Heart left ventricle (tissue), 16 donors: ENCODE results near the gene GLIS2. TPM values are rescaled to one million over a fixed set of nuclear protein-coding genes. Genes with fewer than 3 reads are reported as not detected.

Experiments used
- ATAC-seq, 4 donors: fragments of 200-7000 bp; cut with Tn5 transposase; one replicate each; pipeline ENCODE4 v1.9.1; 2020 to 2022; ENCODE audit warnings: moderate library complexity in 4 of 4, mild to moderate bottlenecking in 3 of 4, moderate number of reproducible peaks in 1 of 4
- DNase-seq, 5 donors: peaks; one replicate each; pipeline ENCODE4 v3.0.0-alpha.2; 2020
- H3K27ac ChIP-seq, 12 donors: fragments of 200-600 bp; sonication (generic) in 4 of 12; one replicate each; pipeline versions ENCODE4 v1.5.0 to v1.8.0; 2016 to 2022; ENCODE audit warnings: mild to moderate bottlenecking in 2 of 12
- H3K27me3 ChIP-seq, 9 donors: fragments of 200-600 bp; sonication (generic) in 2 of 9; one replicate each; pipeline versions ENCODE4 v1.5.1 to v1.8.0; 2016 to 2022; ENCODE audit warnings: mild to moderate bottlenecking in 3 of 9
- H3K36me3 ChIP-seq, 9 donors: fragments of 200-600 bp; sonication (generic) in 2 of 9; one replicate each; pipeline versions ENCODE4 v1.5.0 to v1.8.0; 2018 to 2022; ENCODE audit warnings: mild to moderate bottlenecking in 2 of 9
- H3K4me1 ChIP-seq, 12 donors: fragments of 200-600 bp; sonication (generic) in 4 of 12; one replicate each; pipeline versions ENCODE4 v1.5.0 to v1.8.0; 2016 to 2022; ENCODE audit warnings: mild to moderate bottlenecking in 3 of 12
- H3K4me3 ChIP-seq, 12 donors: fragments of 200-600 bp; sonication (generic) in 4 of 12; one replicate each; pipeline versions ENCODE4 v1.5.0 to v1.8.0; 2017 to 2022; ENCODE audit warnings: mild to moderate bottlenecking in 9 of 12, moderate library complexity in 4 of 12
- H3K9me3 ChIP-seq, 12 donors: fragments of 200-600 bp; sonication (generic) in 4 of 12; one replicate each; pipeline versions ENCODE4 v1.5.0 to v1.8.0; 2016 to 2022; ENCODE audit warnings: mild to moderate bottlenecking in 1 of 12
- POLR2A ChIP-seq, 2 donors: fragments of 450-650 bp; IDR thresholded peaks; one replicate each; pipeline ENCODE4 v1.6.1; 2017; ENCODE audit warnings: antibody characterized with exemption in 2 of 2, mild to moderate bottlenecking in 2 of 2, moderate library complexity in 2 of 2
- WGBS, 4 donors: extraction: QIAGEN DNeasy Blood & Tissue Kit in 2 of 4; methylation state at CpG; one replicate each; pipeline versions ENCODE4 v1.1.5 to v1.1.7; 2013 to 2018; 5-methylcytosine and 5-hydroxymethylcytosine counted together
- intact Hi-C, 10 donors: fragments of 100-400 bp; cut with DNase I; formaldehyde crosslinking; loops; one replicate each; pipeline versions ENCODE4 v1.11.1 to v1.14.2; 2022
- polyA plus RNA-seq, 2 donors: library from polyadenylated mRNA; stranded (reverse); fragments of 200-250 nt; gene quantifications; one replicate each; pipeline ENCODE4 v1.2.3, GENCODE V29; 2013
- total RNA-seq, 9 donors: library from RNA; depleted of rRNA in 2 of 9; stranded (reverse); fragments of >200 nt in 2 of 9; fragmentation: NEBNext Ultra II Directional in 3 of 9; extraction: Animal tissue kit (Norgen Biotek cat#: 25700) in 3 of 9; gene quantifications; one replicate each; pipeline versions ENCODE4 v1.1.0 to v1.2.4, GENCODE V29; 2016 to 2023
- TF ChIP-seq, protein P1 (sequence below), 12 donors: fragments of 200-600 bp; sonication (generic) in 4 of 12; IDR thresholded peaks; one replicate each; pipeline versions ENCODE4 v1.5.0 to v1.8.0; 2018 to 2022; ENCODE audit warnings: antibody characterized with exemption in 12 of 12, mild to moderate bottlenecking in 5 of 12
- donor health status: ischemic (EF 13 %, LVEDD 7.1; RV severe dilation, severe dysfunction).
- donor health status: healthy with polysubstance abuse.
- donor health status: DM: no; HTN: yes; CAD: no.
- donor health status: DM: no; HTN: no; CAD: no.
- donor health status: ischemic (EF 25% LVEDD 6.9; RV normal size, moderate dysfunction).
- donor health status: ischemic (EF 25% LVEDD 5.7; RV mildly dilated, moderate dysfunction).
- donor health status: healthy.
- donor health status: DM: yes; HTN: yes; CAD: no.
- donor health status: ischemic (EF 35%, LVEDD 5.7; RV mildly dilated, moderate dysfunction).
- donor health status: nonischemic (EF 11% LVEDD 7.7; RV severe dilation, severe dysfunction).
- donor health status: DM: yes; HTN: yes; CAD: no.
- donor health status: PGD.
- donor health status: ischemic (EF 29% LVEDD 5.4; RV normal size, mild dysfunction).
- donor health status: nonischemic (EF 23%, LVEDD 6.1; RV moderate dilation, normal function).

Gene GLIS2
- total and polyA plus RNA-seq, 11 donors: 7.6 to 23.4 (median 12.7) TPM

GRCh38 chr16:4270595-4270994, 45.3 kb upstream of the GLIS2 start:
- Histone ChIP-seq H3K36me3 (no peaks in the 10 kb centered on the region), H3K4me3 (peak overlapping the region in 7 of 12 donors; percentile 64 to 93 (median 86)), H3K27ac (peak overlapping the region in 1 of 12 donors; percentile 89), H3K9me3 (no peaks in the 10 kb centered on the region), H3K27me3 (no peaks in the 10 kb centered on the region), H3K4me1 (peaks cover 0 to 34% (median 13%) of the 10 kb centered on the region in 12 donors)
- WGBS, 4 donors: 88 to 95% (median 90%) methylated on average over 6 to 7 of the region's 7 CpGs
- intact Hi-C loops: loop anchor here in 3 of 10 donors (5.0 kb wide), 1 partner anchor 57 kb away; no protein-coding TSS in a partner anchor
- TF ChIP-seq, protein P1, sequence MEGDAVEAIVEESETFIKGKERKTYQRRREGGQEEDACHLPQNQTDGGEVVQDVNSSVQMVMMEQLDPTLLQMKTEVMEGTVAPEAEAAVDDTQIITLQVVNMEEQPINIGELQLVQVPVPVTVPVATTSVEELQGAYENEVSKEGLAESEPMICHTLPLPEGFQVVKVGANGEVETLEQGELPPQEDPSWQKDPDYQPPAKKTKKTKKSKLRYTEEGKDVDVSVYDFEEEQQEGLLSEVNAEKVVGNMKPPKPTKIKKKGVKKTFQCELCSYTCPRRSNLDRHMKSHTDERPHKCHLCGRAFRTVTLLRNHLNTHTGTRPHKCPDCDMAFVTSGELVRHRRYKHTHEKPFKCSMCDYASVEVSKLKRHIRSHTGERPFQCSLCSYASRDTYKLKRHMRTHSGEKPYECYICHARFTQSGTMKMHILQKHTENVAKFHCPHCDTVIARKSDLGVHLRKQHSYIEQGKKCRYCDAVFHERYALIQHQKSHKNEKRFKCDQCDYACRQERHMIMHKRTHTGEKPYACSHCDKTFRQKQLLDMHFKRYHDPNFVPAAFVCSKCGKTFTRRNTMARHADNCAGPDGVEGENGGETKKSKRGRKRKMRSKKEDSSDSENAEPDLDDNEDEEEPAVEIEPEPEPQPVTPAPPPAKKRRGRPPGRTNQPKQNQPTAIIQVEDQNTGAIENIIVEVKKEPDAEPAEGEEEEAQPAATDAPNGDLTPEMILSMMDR (IDR thresholded peaks at IDR 0.05): no peak
- TF ChIP-seq POLR2A (IDR thresholded peaks at IDR 0.05): no peak
- no peak for DNase-seq
- no peak for ATAC-seq

GRCh38 chr16:4271176-4272113, 44.4 kb upstream of the GLIS2 start:
- Histone ChIP-seq H3K4me1 (peaks cover 0 to 28% (median 13%) of the 10 kb centered on the region in 12 donors), H3K4me3 (peak overlapping the region; percentile 64 to 93 (median 86)), H3K27ac (peak overlapping the region; percentile 62 to 97 (median 92)), H3K9me3 (no peaks in the 10 kb centered on the region), H3K36me3 (no peaks in the 10 kb centered on the region), H3K27me3 (no peaks in the 10 kb centered on the region)
- 0 to 1% (median 0%) methylated on average over 26 to 72 of the region's 72 CpGs for WGBS, 4 donors
- peak in 1 of 2 donors; percentile 68 for TF ChIP-seq POLR2A (IDR thresholded peaks at IDR 0.05)
- TF ChIP-seq, protein P1 (IDR thresholded peaks at IDR 0.05): peak in 6 of 12 donors; percentile 9 to 29 (median 22)
- peak; percentile 92 to 96 (median 94) for DNase-seq
- intact Hi-C loops: loop anchor here in 3 of 10 donors (5.0 kb wide), 1 partner anchor 56 kb away; no protein-coding TSS in a partner anchor
- peak; percentile 89 to 93 (median 90) for ATAC-seq

DNA sequence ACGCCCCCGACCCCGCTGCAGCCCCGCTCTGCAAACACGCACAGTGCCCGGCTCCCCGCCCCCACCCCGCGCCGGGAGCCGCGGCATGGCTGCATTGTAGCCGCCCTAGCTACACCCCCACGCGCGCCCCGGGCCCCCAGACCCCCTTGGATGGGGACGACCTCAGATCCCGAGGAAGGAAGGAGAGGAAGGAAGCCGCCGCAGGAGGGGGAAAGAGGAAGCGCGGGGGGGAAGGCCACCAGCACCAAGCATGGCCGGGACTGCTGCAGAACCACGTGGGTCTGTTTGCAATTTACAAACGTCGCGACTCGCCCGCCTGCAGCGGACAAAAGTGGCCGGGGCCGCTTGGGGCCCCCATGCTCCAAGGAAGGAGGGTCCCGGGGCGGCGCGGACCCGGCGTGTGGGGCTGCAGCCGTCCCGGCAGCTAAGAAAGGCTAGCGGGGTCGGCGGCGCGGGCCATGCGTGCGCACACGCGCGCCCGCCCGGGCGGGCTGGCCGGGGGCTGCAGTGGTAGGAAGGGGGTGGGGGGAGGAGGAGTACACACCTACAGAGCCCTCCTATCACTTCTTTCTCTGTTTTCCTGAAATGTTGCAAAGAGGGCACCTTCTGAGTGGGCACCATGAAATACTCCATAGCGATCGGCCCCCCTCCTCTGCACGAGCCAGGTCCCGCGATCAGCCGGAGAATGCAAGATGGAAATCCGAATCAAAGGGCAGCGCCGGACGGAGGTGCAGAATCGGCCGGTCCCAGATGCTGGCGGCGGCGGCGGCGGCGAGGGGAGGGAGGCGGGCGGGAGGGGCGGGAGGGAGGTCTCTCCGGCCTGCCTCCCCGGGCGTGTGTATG, 43.5 kb upstream of the GLIS2 start:
- WGBS, 4 donors: 0 to 1% (median 1%) methylated on average over 30 to 79 of the region's 79 CpGs
- H3K9me3 ChIP-seq: no peaks in the 10 kb centered on the region
- ATAC-seq: peak in 2 of 4 donors; percentile 10 to 22
- peak; percentile 59 to 76 (median 71) for DNase-seq
- peak overlapping the region; percentile 62 to 97 (median 92) for H3K27ac ChIP-seq
- peak overlapping the region; percentile 64 to 93 (median 86) for H3K4me3 ChIP-seq
- no peaks in the 10 kb centered on the region for H3K27me3 ChIP-seq
- no peak for TF ChIP-seq POLR2A (IDR thresholded peaks at IDR 0.05)
- TF ChIP-seq, protein P1 (IDR thresholded peaks at IDR 0.05): peak in 1 of 12 donors; percentile 5
- intact Hi-C loops: loop anchor here in 3 of 10 donors (5.0 kb wide), 1 partner anchor 55 kb away; no protein-coding TSS in a partner anchor
- no peaks in the 10 kb centered on the region for H3K36me3 ChIP-seq
- H3K4me1 ChIP-seq: peaks cover 0 to 28% (median 13%) of the 10 kb centered on the region in 12 donors
